Activated T-cell treated with anti-CD3 and anti-CD28 coated beads for 24 hours (primary cell): ENCODE measurements around the gene HDAC4.

ENCODE experiments used
- DNase-seq: peaks from one replicate; pipeline ENCODE4 v3.0.0-alpha.2; 2020; ENCODE audit warnings: low read depth

Gene HDAC4

DNA sequence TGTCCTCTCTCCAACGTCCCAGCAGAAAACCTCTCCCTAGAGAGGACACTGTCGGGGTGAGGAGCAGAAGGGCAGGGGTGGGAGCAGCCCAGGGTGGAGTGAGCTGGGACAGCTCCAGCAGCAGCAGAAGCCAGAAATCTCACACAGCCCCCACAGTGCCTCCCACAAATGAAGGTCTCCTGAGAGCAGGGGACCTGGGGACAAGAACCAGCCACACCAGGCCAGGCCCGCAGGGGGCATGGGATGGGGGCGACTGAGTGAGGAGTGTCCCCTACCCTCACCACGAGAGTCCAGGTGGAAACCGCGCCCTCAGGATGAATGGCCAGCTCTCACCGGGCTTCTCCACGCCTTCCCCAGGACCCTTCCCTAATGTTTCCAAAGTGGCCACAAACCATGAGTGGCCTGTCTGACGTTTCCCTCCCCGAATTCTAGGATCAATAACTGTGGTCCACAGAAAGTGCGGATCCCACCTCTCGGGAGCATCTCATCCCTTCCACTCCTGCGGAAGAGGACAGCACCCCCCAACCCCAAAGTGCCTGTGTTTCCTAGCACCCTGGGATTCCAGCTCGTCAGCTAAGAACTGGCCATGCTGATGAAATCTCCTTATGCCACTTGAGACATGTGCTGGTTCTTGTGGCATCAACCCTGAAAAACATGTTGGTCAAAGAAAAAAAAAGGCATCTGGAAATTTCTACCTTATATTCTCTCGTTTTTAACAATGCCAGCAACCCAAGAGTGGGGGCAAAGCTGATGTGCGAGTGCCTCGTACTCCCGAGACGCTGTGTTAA, 121.1 kb downstream of the HDAC4 start:
- DNase-seq: no peak

DNA sequence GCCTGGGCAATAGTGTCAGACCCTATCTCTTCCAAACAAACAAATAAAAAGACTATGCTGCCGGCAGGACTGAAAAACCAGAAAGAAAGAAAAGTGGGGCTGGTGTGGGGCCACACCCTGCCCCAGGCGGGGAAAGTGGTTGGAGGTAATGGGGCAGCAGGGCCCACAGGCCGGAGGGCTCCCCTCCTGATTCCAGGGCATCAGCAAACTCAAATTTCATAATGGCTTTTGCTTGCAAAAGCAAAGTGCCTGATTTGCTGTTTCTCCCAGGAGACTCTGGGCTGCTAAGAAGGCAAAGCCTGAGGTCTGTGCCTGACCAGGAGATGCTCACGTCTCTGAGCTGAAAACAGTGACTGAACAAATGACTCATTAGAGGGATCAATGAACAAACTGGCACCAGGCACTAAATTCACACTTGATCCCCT, 121.9 kb downstream of the HDAC4 start:
- no peak for DNase-seq

DNA sequence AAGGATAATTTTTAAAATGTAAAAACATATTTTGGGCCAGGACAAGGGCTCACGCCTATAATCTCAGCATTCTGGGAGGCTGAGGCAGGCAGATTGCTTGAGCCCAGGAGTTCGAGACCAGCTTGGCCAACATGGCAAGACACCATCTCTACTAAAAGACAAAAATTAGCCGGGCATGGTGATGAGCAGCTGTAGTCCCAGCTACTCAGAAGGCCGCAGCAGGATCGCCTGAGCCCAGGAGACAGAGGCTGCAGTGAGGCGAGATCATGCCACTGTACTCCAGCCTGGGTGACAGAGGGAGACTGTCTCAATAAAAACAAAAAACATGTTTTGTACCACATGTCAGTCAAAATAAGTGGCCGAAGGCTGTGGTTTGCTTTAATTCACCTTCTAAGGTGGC, 122.5 kb downstream of the HDAC4 start:
- no peak for DNase-seq

DNA sequence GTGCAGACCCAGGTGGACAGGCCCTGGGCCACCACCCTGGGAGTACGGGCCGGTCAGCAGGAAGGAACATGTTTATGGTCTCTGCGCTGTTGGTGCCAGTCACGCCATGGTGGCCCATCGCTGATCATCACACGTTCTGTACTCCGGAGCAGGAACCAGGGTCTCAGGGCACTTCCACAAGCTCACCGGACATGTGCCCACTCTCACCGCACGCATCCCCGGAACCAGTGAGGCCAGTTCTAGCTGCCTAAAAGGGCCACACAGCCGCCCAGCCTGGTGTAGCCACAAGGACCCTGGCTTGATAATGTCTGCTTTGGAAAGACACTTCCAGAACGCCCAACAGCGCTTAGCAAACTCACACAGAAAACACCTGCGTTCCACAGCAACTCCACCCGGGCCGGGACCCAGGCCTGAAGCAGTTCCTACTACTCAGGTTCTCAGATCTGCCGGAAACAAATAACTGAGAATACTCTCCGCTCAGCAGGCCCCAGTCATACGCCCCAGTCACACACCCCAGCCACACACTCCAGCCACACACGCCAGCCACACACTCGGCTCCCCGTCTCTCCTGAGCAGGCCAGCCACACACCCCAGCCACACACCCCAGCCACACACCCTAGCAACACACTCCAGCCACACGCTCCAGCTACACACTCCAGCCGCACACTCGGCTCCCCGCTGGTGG, 123.3 kb downstream of the HDAC4 start:
- DNase-seq: no peak

DNA sequence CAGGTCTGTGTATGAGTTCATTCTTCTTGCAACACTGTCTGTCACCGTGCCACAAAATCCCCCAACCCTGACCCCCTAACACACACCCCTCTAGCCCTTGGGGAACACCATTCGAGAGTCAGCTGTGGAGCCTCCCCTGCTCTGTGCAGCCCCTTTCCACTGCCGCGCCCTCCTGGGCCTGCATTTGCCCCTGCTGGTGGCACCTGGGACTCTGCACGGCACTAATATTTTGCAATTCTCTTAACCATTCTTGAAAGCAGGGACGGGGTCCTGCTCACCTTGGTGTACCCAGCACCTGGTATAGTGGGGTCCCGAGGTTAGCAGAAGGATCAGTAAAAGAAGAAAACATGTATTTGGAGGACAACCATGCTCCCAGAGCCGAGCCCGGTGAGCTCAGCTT, 124.0 kb downstream of the HDAC4 start:
- no peak for DNase-seq

DNA sequence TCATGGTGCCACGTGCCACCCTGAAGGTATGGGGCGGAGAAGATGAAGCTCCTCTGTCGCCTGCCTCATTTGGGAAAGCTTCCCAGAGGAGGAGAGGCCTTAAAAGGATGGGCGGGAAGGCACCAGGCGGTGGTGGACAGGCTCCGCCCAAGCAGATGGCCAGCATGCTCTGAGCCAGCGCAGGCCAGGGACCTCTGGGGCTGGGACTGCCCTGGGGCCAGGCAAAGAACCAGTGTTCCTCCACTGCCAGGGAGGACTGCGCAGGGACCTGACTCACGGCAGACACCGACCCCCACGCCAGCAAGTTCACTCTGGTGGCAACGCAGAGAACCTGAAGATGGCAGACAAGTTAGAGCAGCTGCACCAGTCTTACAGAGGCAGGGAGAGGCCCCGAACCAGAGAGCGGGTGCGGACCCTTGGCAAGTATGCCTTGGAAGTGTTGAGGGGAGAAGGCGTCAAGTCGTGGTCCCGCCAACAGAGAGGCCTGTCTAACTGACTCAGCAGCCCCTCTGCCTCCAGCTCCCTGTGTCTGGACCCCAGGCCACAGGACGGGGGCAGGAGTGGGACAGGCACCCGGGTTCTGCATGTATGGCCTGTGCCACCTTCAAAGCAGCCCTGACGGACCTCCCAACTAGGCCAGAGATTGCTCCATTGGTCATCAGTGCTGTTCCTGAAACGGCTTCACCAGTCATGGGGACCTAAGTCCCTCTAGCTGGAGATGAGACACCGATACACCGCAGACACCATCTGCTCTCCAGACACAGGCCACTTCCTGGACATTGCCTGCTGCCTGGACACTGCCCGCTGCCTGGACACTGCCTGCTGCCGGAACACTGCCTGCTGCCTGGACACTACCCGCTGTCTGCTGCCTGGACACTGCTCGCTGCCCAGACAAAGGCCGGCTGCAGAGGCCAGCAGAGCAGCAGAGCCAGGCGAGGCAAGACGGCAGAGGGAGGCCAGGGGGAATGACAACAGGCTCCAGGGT, 124.7 kb downstream of the HDAC4 start:
- no peak for DNase-seq

DNA sequence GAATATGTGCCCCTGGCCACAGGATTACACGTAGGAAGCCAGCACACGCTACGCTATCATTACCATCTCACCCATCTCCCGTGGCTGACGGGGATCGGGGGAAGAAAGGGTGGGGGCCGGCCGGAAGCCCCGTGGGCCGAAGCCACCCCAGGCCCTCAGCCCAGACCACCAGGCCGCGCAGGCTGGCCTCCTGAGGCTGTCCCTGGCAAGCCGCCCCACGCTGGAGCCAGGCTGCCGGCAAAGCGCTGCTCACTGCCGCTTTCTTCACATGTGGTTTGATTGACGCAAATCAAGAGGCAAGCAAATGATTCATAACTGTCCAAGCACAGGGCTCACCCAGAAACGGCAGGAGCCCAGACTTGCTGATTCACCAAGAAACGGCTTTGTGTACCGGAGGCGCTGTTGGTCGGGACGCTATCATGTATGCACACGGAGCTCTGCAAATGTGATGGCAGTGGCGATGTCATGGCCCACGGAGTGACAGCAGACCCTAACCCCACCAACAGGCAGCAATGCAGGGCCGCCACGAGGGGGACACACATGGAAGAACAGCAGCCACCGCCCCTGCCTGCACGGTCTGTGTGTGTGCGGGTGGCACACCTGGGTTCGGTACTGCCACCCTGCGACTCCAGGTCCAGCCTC, 125.7 kb downstream of the HDAC4 start:
- DNase-seq: peak; percentile 77

DNA sequence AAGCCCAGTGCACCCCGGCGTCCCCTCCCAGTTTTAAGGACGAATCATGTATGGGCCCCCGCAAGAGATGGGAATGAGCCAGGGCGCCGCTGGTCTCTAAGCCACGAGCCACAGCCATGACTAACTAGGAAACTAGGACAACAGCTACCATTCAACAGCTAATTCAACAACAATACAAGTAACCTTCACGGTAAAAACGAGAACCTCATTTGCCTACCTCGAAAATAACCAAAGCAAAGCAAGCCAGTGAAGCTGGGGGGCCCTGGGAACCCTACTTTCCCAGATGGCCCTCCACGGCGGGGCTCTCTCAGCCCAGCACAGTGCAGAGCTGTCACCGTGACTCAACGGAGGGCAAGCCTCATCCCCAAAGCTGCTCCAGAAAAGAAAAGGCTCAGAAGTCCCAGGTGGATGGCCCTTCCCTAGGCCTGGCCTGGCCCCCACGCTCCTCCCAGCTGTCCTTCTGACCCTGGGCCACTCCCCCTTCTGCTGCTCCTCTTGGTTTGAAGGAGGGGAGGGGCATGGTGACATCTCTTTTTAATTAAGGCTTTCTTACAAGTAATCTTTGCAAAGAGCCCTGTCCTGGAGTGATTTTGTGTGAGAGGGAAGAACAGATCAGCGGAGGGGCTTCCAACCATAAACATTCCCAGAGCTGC, 126.3 kb downstream of the HDAC4 start:
- DNase-seq: no peak

DNA sequence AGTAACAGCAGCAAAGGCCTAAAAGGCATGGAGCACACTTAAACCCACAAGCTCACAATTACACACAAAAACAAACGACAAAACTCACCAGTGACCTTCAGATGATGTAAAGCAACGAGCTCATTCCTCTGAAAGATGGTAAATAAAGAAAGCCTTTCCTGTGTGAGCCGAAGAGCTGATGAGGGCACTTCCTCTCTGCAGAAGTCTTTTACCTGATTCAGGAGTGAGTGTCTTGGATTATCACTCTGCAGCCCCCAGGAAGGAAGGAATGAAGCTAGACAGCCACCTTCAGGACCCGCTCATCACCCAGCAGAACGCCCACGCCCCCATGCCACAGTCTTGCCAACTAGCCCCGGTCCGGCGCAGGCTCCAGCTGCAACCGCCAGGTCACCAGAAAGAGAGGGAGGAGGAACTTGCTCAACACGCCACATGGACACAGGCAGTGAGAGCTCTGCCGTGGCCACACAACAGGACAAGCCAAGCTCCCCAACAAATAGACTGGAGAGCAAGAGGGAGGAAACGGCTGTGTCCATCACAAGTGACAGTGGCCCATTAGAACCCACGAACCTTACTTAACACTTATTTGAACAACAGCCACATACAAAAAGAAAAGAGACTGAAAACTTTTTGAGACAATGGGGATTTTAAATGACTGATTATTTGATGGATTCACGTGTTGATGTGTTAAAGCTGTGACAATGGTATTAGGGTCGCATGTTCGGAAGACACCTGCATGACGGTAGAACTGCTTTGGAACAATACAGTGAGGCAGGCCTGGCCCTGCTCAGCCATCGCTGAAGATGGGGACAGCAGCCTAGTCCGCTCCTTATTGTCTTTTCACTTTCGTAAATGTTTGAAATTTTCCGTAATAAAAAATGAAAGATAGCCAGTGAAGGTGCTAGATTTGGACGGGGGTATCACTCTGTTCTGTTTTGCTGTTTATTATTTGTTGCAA, 127.3 kb downstream of the HDAC4 start:
- DNase-seq: no peak

DNA sequence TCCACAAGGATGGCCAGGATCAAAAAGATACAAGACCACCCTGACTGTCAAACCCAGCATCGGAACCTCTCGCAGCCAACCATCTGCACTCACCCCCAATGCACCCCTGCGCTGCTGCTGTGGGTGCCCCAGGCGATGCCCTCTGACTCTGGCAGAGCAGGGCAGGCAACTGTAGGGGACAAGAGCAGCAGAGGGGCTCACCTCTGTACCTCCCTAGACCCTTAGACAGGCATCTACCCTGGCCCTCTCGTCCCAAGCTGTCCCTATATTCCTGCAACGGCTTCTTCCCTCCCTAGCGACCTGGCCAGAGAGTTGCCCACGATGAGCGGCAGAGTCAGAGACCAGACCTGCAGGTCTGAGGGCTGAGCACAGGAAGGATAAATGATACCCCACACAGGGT, 128.2 kb downstream of the HDAC4 start:
- no peak for DNase-seq

DNA sequence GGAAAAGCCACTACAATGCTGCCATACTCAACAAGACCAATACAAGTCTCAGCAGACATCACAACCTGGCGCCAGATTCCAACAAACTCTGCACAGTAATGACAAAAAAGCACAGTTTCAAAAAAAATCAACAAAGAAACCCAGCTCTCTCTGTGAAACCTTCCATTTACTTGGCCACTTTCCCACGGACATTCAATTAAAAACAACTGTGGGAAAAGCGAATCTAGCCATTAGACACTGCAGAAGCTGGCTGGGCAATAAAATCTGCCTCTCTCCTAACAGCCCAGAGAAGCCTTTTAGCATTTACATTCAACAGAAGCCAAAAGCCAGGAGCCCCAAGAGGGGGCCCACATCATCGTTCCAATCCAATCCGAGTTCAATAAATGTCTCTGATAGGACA, 128.9 kb downstream of the HDAC4 start:
- no peak for DNase-seq

DNA sequence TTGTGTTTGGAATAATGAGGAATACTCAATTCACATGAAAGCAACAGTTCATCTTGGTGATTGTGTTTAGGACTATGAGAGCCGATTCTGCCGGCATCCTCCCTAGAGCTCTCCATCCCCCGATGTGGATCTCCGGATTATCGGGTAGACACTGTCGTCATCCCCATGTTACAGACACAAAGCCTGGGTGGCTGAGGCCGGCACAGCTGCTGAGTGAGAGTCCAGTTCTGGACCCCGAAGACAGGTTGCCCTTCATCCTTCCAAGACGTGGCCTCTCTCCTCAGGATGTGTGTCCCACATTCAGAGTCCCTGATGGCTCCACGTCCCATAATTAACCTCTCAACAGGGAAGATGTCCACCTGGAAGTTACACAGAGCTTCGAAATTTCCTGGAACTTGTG, 129.3 kb downstream of the HDAC4 start:
- no peak for DNase-seq

DNA sequence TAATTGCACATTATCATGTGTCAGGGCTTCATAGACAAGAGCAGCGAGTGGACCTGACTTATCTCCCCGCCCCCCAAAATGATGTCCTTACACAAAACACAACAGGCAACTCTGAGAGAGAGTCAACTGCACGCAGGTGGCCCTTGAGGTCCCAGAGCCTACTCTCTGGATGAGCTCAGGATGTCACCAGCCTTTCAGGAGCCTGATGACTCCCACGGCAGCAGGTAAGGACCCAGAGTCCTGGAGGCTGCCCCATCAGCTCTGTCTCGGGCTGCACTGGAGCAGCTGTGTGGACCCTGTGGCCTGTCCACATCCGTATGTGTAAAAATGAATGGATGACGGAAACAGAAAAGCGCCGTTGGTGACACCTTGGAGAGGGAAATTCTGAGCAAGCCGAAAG, 130.9 kb downstream of the HDAC4 start:
- no peak for DNase-seq

DNA sequence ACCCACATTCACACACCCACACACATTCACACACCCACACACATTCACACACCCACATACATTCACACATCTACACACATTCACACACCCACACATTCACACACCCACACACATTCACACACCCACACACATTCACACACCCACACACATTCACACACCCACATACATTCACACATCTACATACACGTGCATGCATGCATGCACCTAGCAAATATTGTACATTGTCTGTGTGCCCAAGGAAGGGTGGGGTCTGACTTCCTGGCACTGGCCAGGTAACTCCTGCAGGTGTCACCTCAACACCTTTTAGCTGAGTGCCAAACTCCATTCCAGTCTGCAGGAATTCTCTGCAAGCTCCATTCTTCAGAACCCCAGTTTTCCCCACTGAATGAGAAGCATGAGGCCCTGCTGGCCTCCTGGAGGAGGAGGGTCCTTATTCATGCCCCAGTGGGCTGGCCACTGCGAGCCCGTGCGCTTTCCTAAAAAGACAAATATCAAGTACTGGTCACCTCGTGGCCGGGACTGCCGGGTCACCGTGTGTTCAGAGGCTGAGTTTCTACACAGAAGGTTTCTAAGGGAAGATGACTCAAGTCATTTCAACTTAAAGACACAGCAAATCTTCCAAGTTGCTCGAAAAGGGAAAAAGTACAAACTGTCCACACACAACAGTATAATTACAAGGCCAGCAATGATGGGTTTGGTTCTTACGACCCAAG, 131.5 kb downstream of the HDAC4 start:
- no peak for DNase-seq

DNA sequence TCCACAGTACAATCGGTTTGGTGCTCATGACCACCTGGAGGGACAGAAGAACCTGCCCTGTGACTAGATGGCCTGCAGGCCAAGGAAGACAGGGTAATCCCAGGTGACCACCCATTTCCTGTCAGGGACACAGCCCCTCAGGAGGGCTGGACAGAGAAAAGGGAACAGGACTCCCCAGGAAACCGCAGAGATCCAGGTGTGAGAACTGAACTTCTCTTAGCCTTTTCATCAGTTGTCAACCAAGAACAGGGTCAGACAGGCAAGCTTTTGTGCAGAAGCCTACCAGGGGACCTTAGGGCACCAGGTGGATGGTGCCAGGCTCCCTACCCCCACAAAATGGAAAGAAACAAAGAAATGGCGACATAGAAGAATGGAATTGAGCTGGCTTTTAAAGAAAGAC, 132.3 kb downstream of the HDAC4 start:
- no peak for DNase-seq

DNA sequence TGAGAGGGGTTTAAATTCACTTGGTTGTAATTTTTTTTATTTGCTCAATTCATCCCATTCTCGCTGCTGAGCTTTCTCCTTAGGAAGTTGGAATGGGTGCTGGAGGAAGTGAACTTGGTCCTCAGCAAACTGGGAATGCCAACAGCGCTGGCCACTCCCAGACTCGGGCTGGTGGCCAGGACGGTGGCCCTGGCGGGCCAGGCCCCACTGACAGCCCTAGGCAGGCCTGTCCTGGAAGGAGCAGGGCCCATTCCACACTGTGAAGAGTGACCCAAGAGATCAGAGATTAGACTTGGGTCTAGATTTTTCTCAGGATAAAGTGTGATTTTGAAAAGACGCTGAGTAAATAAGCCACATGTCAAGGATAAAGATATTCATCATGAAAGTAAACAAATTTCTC, 132.7 kb downstream of the HDAC4 start:
- DNase-seq: no peak

DNA sequence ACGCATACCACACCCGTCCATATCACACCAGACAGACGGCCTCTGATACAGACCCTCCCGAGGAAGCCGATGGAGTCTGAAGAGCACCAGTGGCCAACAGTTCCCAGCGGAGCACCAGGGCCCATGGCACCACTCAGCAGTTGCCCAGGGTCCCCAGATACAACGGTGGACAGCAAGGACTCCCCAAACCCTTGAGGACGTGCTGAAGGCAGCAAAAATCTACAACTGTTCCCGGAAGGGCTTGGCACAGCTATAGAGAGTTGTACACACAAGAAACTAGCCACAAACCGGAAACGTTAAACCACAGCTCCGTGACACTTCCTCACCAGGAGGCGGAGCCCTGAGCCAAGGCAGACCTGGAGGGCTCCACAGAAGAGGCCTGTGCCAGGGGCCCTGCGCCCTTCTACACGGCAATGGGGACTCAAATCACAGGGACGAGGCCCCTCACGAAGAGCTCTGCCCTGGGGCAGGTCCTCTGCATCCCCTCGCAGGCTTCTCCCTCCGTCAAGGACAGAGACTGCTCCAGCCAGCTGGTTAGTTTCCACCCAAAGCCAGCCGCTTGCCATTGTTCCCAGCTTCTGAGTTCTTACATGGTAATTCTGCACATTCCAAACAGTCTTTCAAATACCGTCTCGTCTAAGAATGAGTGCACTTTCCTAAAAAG, 133.4 kb downstream of the HDAC4 start:
- peak; percentile 88 for DNase-seq

DNA sequence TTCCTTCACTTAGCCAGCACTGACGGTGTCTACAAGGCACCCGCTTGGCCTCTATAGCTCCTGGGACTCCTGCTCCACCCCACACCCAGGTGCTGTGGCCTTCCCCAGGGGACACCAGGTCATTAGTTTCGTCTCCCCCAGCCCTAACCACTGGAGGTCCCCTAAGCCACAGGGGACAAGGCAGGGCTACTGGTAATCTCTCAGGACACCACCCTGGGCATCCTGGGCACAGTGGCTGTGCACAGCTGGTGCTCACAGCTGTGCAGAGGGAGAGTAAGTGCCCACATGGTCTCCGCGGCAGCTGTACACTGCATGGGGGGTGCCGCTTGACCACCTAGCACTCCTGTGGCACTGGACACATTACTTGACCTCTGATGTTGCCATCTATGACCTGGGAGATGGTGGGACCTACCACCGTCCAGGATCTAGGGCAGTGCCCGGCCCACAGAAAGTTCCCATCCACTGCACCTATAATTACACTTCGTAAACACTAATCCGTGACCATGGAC, 134.0 kb downstream of the HDAC4 start:
- no peak for DNase-seq

DNA sequence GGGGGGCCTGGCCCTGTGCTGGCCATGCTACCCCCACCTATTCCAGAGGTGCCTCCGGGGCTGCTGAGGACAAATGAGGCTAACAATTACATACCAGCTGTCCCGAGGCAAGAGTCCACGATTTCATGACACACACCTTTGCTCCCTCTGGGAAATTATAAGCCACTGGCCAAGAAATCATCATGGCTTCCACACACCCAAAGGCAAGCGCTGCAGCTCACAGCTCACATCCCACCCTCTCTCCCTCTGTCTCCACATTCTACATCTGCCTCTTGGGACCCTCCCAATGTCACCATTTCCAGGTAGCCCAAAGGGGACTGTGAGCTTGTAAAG, 134.4 kb downstream of the HDAC4 start:
- no peak for DNase-seq
